Adrenal gland (tissue), 12 donors: Measurements from ENCODE around the gene RSU1. TPM values are rescaled to one million over a fixed set of nuclear protein-coding genes. Genes with fewer than 3 reads are reported as not detected.

Experiments used
- DNase-seq, 7 donors: peaks; one replicate each; pipeline ENCODE4 v3.0.0-alpha.2; 2019 to 2020
- H3K27ac ChIP-seq, 5 donors: fragments of 200-600 bp; sonication (generic) in 4 of 5; 1 replicate in 3 of 5; 2 replicates in 2 of 5; pipeline versions ENCODE4 v1.5.1 to v1.8.0; 2016 to 2020; ENCODE audit warnings: mild to moderate bottlenecking in 1 of 5
- H3K27me3 ChIP-seq: fragments of 200-600 bp; 2 replicates; pipeline ENCODE4 v1.8.0; 2021
- H3K36me3 ChIP-seq, 2 donors: fragments of 200-600 bp; replicated peaks in 1 of 2; 1 replicate in 1 of 2; 2 replicates in 1 of 2; pipeline versions ENCODE4 v1.5.1 to v1.8.0; 2018 to 2022
- H3K4me1 ChIP-seq, 2 donors: fragments of 200-600 bp; replicated peaks in 1 of 2; 1 replicate in 1 of 2; 2 replicates in 1 of 2; pipeline versions ENCODE4 v1.5.1 to v1.8.0; 2018 to 2021
- H3K4me3 ChIP-seq, 4 donors: fragments of 200-600 bp; sonication (generic) in 3 of 4; one replicate each; pipeline ENCODE4 v1.5.1; 2016 to 2018
- H3K9me3 ChIP-seq, 3 donors: fragments of 200-600 bp; sonication (generic) in 1 of 3; replicated peaks in 1 of 3; 1 replicate in 2 of 3; 2 replicates in 1 of 3; pipeline versions ENCODE4 v1.5.1 to v1.8.0; 2016 to 2021
- CTCF ChIP-seq, 6 experiments: fragments of 450-650 bp in 4 of 6; fragments of 200-600 bp in 2 of 6; sonication (generic) in 1 of 6; IDR thresholded peaks; 1 replicate in 5 of 6; 2 replicates in 1 of 6; pipeline versions ENCODE4 v1.5.1 to v1.8.0; 2016 to 2021; ENCODE audit warnings: antibody characterized with exemption in 6 of 6, mild to moderate bottlenecking in 2 of 6, moderate library complexity in 1 of 6
- POLR2A ChIP-seq, 2 donors: fragments of 450-650 bp; IDR thresholded peaks; one replicate each; pipeline ENCODE4 v1.6.1; 2017; ENCODE audit warnings: antibody characterized with exemption in 2 of 2, mild to moderate bottlenecking in 2 of 2, moderate library complexity in 1 of 2
- WGBS, 4 donors: extraction: QIAGEN DNeasy Blood & Tissue Kit in 2 of 4; methylation state at CpG; one replicate each; pipeline versions ENCODE4 v1.1.5 to v1.1.7; 2013 to 2017; 5-methylcytosine and 5-hydroxymethylcytosine counted together
- intact Hi-C, 2 donors: fragments of 100-400 bp; cut with DNase I; formaldehyde crosslinking; loops; one replicate each; pipeline versions ENCODE4 v1.14.1 to v1.15.0; 2022 to 2023
- polyA plus RNA-seq, 3 donors: library from polyadenylated mRNA; stranded (reverse); fragments of 200-250 nt in 2 of 3; fragments of 350-450 nt in 1 of 3; fragmentation: Illumina TruSeq in 1 of 3; extraction: RNeasy Lipid Tissue Mini Kit (QIAGEN cat#74804) in 1 of 3; gene quantifications; one replicate each; pipeline ENCODE4 v1.2.3, GENCODE V29; 2013 to 2014
- total RNA-seq, 9 donors: library from RNA; depleted of rRNA in 4 of 9; stranded (reverse); fragments of >200 nt in 4 of 9; fragments of 120-200 nt in 1 of 9; fragmentation: NEBNext Ultra II Directional in 1 of 9; extraction: Animal tissue kit (Norgen Biotek cat#: 25700) in 1 of 9; gene quantifications; one replicate each; pipeline versions ENCODE4 v1.1.0 to v1.2.4, GENCODE V29; 2013 to 2023
- donor health status: healthy with polysubstance abuse.
- donor health status: Bipolar disorder and iron deficiency.
- donor health status: DM: yes; HTN: yes; CAD: no.
- donor health status: DM: no; HTN: no; CAD: no.
- donor health status: DM: no; HTN: no; CAD: no.
- donor health status: DM: yes; HTN: yes; CAD: no.

Gene RSU1
- total and polyA plus RNA-seq, 12 donors: 15.6 to 96.8 (median 41.7) TPM

- no peak for DNase-seq
- Histone ChIP-seq H3K27me3 (no peaks in the 10 kb centered on the region), H3K4me3 (no peak overlapping the region), H3K27ac (no peak overlapping the region), H3K9me3 (no peaks in the 10 kb centered on the region), H3K4me1 (no peaks in the 10 kb centered on the region), H3K36me3 (no peaks in the 10 kb centered on the region)
- intact Hi-C loops: no loop called here
- TF ChIP-seq POLR2A (IDR thresholded peaks at IDR 0.05) (no peak), CTCF (IDR thresholded peaks at IDR 0.05) (no peak)
- 73 to 94% (median 92%) methylated on average over 9 of the region's 9 CpGs for WGBS, 4 donors
Observed at GRCh38 chr10:16795410-16796073, 21.7 kb downstream of the RSU1 start.

GRCh38 chr10:16794005-16794404, 23.2 kb downstream of the RSU1 start:
- Histone ChIP-seq H3K4me1 (no peaks in the 10 kb centered on the region), H3K4me3 (no peak overlapping the region), H3K27ac (no peak overlapping the region), H3K27me3 (no peaks in the 10 kb centered on the region), H3K36me3 (no peaks in the 10 kb centered on the region), H3K9me3 (no peaks in the 10 kb centered on the region)
- 88 to 100% (median 94%) methylated on average over 1 of the region's 1 CpG for WGBS, 4 donors
- intact Hi-C loops: no loop called here
- DNase-seq: no peak
- no peak for TF ChIP-seq POLR2A (IDR thresholded peaks at IDR 0.05)
- TF ChIP-seq CTCF (IDR thresholded peaks at IDR 0.05): no peak

- no peak for DNase-seq
- Histone ChIP-seq H3K36me3 (no peaks in the 10 kb centered on the region), H3K27ac (no peak overlapping the region), H3K4me1 (no peaks in the 10 kb centered on the region), H3K9me3 (no peaks in the 10 kb centered on the region), H3K4me3 (no peak overlapping the region), H3K27me3 (no peaks in the 10 kb centered on the region)
- 76 to 94% (median 79%) methylated on average over 8 of the region's 8 CpGs for WGBS, 4 donors
- intact Hi-C loops: no loop called here
- no peak for TF ChIP-seq POLR2A (IDR thresholded peaks at IDR 0.05)
- no peak for TF ChIP-seq CTCF (IDR thresholded peaks at IDR 0.05)
Observed at GRCh38 chr10:16792675-16793074, 24.5 kb downstream of the RSU1 start.

GRCh38 chr10:16789765-16790164, 27.5 kb downstream of the RSU1 start:
- Histone ChIP-seq H3K27me3 (no peaks in the 10 kb centered on the region), H3K9me3 (no peaks in the 10 kb centered on the region)
- WGBS, 4 donors: 84 to 89% (median 87%) methylated on average over 4 of the region's 4 CpGs

More at GRCh38 chr10:16789765-16790164, 27.5 kb downstream of the RSU1 start:
- H3K4me3 ChIP-seq: no peak overlapping the region
- no peak for DNase-seq
- no peaks in the 10 kb centered on the region for H3K4me1 ChIP-seq
- intact Hi-C loops: no loop called here
- H3K36me3 ChIP-seq: no peaks in the 10 kb centered on the region
- H3K27ac ChIP-seq: no peak overlapping the region
- no peak for TF ChIP-seq CTCF (IDR thresholded peaks at IDR 0.05)
- TF ChIP-seq POLR2A (IDR thresholded peaks at IDR 0.05): no peak
